Measurements from ENCODE around the gene SELENOO. TPM values are rescaled to one million over a fixed set of nuclear protein-coding genes. Genes with fewer than 3 reads are reported as not detected.

The SELENOO gene
- total and polyA plus RNA-seq, 2 of the 13 experiments (the other 11 are each of a cell fraction or from before 2014, with no cell fraction given), result 14.4 to 19.0 TPM

DNA sequence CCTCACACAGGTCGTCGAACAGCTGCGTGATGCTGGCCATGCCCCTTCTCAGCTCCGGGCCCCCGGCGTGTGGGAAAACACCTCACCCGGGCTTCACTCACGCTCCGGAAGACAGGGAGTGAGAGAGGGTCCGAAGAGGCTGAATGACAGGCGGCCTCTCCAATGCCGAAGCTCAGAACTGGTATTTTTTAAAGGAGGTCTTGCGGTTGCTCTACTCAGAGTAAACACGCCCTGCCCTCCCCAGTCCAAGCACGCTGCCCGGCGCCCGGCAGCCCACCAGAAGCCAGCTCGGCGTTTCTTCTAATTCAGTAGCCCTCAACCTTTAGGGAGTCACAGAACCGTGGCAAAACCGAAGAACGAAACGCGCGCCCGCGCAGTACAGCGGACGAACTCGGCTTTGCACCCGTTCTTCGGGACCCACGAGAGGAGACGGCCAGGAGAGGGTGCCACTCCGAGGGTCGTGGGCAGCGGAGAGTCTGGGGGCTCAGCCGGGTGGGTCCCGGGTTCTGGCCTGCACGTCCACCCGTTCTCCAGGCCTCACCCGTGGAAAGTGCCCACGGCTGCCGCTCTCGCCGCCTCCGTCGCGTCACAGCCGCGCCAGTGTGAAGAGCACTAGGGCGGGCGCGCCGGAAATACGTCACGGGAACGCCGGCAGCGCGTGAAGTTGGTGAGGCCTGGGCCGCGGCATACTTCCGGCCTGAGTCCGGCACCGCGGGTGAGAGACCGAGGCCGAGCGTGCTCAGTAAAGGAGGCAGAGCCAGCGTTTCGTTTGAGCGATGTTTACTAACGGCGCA, 43.8 kb downstream of the SELENOO start, which contains the start of gene TUBGCP6 (continued):
- TF ChIP-seq, protein P1, sequence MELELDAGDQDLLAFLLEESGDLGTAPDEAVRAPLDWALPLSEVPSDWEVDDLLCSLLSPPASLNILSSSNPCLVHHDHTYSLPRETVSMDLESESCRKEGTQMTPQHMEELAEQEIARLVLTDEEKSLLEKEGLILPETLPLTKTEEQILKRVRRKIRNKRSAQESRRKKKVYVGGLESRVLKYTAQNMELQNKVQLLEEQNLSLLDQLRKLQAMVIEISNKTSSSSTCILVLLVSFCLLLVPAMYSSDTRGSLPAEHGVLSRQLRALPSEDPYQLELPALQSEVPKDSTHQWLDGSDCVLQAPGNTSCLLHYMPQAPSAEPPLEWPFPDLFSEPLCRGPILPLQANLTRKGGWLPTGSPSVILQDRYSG (CRISPR knock-in tag; IDR thresholded peaks at IDR 0.05), result peak; percentile 58; the same call in 1 of the 2 replicates
- TF ChIP-seq, protein P2, sequence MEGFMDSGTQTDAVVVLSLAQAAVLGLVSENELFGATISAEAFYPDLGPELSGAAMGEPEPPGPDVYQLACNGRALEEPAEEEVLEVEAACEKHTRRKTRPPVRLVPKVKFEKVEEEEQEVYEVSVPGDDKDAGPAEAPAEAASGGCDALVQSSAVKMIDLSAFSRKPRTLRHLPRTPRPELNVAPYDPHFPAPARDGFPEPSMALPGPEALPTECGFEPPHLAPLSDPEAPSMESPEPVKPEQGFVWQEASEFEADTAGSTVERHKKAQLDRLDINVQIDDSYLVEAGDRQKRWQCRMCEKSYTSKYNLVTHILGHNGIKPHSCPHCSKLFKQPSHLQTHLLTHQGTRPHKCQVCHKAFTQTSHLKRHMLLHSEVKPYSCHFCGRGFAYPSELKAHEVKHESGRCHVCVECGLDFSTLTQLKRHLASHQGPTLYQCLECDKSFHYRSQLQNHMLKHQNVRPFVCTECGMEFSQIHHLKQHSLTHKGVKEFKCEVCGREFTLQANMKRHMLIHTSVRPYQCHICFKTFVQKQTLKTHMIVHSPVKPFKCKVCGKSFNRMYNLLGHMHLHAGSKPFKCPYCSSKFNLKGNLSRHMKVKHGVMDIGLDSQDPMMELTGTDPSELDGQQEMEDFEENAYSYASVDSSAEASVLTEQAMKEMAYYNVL (CRISPR knock-in tag; IDR thresholded peaks at IDR 0.05; ENCODE audit: borderline replicate concordance), result no peak
- peak; percentile 44; the same call in 1 of the 2 replicates for TF ChIP-seq EED (CRISPR knock-in tag; IDR thresholded peaks at IDR 0.05)
- peak; percentile 70 for TF ChIP-seq ARNTL (CRISPR knock-in tag; IDR thresholded peaks at IDR 0.05)
- TF ChIP-seq ZNF329 (CRISPR knock-in tag; IDR thresholded peaks at IDR 0.05; ENCODE audit: low read depth), result peak; percentile 86; the same call in 1 of the 2 replicates
- TF ChIP-seq, protein P3, sequence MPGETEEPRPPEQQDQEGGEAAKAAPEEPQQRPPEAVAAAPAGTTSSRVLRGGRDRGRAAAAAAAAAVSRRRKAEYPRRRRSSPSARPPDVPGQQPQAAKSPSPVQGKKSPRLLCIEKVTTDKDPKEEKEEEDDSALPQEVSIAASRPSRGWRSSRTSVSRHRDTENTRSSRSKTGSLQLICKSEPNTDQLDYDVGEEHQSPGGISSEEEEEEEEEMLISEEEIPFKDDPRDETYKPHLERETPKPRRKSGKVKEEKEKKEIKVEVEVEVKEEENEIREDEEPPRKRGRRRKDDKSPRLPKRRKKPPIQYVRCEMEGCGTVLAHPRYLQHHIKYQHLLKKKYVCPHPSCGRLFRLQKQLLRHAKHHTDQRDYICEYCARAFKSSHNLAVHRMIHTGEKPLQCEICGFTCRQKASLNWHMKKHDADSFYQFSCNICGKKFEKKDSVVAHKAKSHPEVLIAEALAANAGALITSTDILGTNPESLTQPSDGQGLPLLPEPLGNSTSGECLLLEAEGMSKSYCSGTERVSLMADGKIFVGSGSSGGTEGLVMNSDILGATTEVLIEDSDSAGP (CRISPR knock-in tag; IDR thresholded peaks at IDR 0.05; ENCODE audit: borderline replicate concordance), result peak; percentile 87
- TF ChIP-seq, protein P4, sequence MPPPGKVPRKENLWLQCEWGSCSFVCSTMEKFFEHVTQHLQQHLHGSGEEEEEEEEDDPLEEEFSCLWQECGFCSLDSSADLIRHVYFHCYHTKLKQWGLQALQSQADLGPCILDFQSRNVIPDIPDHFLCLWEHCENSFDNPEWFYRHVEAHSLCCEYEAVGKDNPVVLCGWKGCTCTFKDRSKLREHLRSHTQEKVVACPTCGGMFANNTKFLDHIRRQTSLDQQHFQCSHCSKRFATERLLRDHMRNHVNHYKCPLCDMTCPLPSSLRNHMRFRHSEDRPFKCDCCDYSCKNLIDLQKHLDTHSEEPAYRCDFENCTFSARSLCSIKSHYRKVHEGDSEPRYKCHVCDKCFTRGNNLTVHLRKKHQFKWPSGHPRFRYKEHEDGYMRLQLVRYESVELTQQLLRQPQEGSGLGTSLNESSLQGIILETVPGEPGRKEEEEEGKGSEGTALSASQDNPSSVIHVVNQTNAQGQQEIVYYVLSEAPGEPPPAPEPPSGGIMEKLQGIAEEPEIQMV (CRISPR knock-in tag; IDR thresholded peaks at IDR 0.05; ENCODE audit: low read depth), result peak; percentile 81; the same call in 1 of the 2 replicates
- TF ChIP-seq, protein P5, sequence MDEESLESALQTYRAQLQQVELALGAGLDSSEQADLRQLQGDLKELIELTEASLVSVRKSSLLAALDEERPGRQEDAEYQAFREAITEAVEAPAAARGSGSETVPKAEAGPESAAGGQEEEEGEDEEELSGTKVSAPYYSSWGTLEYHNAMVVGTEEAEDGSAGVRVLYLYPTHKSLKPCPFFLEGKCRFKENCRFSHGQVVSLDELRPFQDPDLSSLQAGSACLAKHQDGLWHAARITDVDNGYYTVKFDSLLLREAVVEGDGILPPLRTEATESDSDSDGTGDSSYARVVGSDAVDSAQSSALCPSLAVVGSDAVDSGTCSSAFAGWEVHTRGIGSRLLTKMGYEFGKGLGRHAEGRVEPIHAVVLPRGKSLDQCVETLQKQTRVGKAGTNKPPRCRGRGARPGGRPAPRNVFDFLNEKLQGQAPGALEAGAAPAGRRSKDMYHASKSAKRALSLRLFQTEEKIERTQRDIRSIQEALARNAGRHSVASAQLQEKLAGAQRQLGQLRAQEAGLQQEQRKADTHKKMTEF (CRISPR knock-in tag; IDR thresholded peaks at IDR 0.05), result peak; percentile 84
- 0 out of 2 replicates have a peak, but pooled peaks have one; percentile 52 for TF ChIP-seq HNRNPL (IDR thresholded peaks at IDR 0.05; ENCODE audit: low read depth, low read length)
- TF ChIP-seq, protein P6, sequence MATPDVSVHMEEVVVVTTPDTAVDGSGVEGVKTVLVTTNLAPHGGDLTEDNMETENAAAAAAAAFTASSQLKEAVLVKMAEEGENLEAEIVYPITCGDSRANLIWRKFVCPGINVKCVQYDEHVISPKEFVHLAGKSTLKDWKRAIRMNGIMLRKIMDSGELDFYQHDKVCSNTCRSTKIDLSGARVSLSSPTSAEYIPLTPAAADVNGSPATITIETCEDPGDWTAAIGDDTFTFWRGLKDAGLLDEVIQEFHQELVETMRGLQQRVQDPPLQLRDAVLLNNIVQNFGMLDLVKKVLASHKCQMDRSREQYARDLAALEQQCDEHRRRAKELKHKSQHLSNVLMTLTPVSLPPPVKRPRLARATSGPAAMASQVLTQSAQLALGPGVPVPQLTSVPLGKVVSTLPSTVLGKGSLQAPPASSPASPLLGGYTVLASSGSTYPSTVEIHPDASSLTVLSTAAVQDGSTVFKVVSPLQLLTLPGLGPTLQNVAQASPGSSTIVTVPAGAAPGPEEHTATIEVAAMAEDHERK (CRISPR knock-in tag; IDR thresholded peaks at IDR 0.05; ENCODE audit: low read depth), result peak; percentile 70
- no peak for TF ChIP-seq ZNF546 (CRISPR knock-in tag; conservative IDR thresholded peaks at IDR 0.05)
- TF ChIP-seq, protein P7, sequence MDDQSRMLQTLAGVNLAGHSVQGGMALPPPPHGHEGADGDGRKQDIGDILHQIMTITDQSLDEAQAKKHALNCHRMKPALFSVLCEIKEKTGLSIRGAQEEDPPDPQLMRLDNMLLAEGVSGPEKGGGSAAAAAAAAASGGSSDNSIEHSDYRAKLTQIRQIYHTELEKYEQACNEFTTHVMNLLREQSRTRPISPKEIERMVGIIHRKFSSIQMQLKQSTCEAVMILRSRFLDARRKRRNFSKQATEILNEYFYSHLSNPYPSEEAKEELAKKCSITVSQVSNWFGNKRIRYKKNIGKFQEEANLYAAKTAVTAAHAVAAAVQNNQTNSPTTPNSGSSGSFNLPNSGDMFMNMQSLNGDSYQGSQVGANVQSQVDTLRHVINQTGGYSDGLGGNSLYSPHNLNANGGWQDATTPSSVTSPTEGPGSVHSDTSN (CRISPR knock-in tag; IDR thresholded peaks at IDR 0.05; ENCODE audit: borderline replicate concordance), result no peak; the same call in 1 of the 2 replicates
- TF ChIP-seq TBX2 (CRISPR knock-in tag; IDR thresholded peaks at IDR 0.05; ENCODE audit: borderline replicate concordance), result peak; percentile 75
- peak; percentile 32; the same call in 1 of the 2 replicates for TF ChIP-seq BHLHE40 (IDR thresholded peaks at IDR 0.05; ENCODE audit: low read length)
- peak; percentile 73; the same call in 1 of the 2 replicates for TF ChIP-seq ZNF331 (CRISPR knock-in tag; IDR thresholded peaks at IDR 0.05)

Data from HepG2 (cell line).